HG03039 (cell line): ENCODE measurements around the gene CRYAA.
"Not testable (repeated sequence)": the region's sequence is repeated elsewhere in the genome, so short reads cannot be mapped to it uniquely, and the experiment has no call there.

Experiments
- ATAC-seq: cut with Tn5 transposase; IDR thresholded peaks from one replicate; pipeline ENCODE4 v1.9.1; 2021; ENCODE audit warnings: mild to moderate bottlenecking, moderate library complexity; ENCODE audit not compliant: unreplicated experiment

CRYAA gene

DNA sequence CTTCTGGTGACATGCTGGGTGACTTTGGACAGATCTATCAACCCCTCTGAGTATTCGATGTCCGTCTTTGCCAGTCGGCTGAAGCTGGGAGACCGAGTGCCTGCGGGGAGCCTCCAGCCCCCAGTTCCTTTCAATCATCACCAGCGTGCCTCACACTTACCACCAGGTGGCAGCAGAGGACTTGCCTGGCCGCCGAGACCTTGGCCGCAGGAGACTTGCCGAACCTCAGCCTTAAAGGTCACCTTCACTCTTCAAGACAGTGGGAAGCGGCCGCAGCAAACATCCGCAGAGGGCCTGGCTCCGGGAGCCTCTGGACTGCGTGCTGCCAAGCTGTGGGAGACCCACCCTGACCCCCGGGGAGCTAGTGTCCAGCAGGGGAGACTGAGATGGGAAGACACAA lies 7.8 kb downstream of the CRYAA start:
- ATAC-seq = not testable (repeated sequence)

- ATAC-seq = not testable (repeated sequence)
Measured at GRCh38 chr21:43177043-43177906, 8.5 kb downstream of the CRYAA start.

DNA sequence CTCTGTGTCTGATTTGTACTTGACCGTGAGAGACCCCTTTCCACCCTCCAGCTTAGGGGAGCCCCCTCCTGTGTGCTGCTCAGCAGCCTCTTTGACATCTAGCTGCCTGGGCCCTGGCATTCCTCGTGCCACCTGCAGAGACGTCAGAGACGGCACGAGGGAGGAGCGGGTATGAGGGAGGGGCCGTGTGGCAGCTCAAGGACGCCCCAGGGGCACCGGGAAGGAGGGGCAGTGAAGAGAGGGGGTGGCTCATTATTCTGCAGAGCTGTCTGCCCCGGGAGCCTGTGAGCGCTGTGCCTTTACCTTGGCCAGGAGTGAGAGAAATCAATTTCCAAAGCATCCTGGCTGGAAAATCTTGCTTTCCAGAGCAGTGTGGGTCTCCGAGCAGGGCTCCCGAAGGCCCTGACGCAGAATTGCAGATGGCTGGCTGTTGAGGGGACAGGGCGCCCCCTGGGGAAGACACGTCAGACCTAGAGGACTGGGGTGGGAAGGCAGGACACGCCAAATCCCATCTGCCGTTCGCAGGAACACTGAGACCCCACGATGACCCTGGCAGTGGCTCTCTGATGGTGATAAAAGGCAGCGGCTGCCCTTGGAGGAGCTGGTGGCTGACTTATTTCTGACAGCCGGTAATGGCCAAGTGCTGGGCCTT lies 9.5 kb downstream of the CRYAA start:
- not testable (repeated sequence) for ATAC-seq

DNA sequence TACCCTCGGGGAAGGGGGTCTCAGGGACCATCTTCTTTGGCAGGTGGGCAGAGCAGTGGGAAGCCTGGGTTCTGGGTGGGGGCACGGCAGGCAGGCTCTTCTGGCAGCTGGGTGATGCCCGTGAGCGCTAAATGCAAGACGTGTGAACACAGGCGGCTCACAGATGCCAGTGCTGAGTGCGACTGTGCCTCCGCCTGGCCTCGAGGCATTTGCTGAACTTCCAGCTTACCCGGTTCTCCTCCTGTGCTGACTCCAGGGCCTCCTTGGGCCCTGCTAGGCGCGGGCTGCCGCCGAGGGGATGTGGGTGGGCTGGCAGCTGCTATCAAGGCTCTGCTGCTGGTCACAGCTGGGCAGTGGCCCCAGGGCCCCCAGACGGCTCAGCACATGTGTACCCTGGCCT lies 12.2 kb downstream of the CRYAA start:
- ATAC-seq = not testable (repeated sequence)

- ATAC-seq = not testable (repeated sequence)
Measured at GRCh38 chr21:43187268-43187667, 18.5 kb downstream of the CRYAA start.

GRCh38 chr21:43187715-43188114 lies 18.9 kb downstream of the CRYAA start:
- no peak for ATAC-seq

- no peak for ATAC-seq
Measured at GRCh38 chr21:43188181-43188580, 19.4 kb downstream of the CRYAA start.

DNA sequence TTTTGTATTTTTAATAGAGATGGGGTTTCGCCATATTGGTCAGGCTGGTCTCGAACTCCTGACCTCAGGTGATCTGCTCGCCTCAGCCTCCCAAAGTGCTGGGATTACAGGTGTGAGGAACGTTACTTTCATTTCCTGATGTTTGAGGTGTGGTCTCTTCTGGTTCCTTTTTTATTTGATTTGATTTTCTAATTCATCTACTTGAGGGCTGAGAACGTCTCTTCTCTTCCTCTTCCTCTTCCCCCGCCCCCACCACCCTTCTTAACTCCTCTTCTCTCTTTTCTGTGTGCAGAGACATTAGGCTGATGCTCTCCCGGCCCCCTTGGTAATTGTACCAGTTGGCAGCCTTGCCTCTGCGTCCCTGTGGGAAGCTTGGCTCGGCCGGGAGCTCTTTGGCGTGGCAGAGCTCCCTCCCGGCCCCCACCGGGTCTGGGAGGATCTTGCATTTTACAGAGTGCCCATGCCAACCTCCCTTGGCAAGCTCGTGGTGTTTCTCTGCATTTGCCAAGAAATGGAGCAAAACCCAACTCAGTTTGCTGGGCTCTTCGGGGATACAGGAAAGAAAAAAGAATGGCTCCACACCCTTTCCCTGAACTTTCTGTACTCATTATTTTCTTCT lies 19.9 kb downstream of the CRYAA start:
- no peak for ATAC-seq

- no peak for ATAC-seq
Measured at GRCh38 chr21:43189936-43190335, 21.1 kb downstream of the CRYAA start.

- no peak for ATAC-seq
Measured at GRCh38 chr21:43190544-43190943, 21.7 kb downstream of the CRYAA start.

DNA sequence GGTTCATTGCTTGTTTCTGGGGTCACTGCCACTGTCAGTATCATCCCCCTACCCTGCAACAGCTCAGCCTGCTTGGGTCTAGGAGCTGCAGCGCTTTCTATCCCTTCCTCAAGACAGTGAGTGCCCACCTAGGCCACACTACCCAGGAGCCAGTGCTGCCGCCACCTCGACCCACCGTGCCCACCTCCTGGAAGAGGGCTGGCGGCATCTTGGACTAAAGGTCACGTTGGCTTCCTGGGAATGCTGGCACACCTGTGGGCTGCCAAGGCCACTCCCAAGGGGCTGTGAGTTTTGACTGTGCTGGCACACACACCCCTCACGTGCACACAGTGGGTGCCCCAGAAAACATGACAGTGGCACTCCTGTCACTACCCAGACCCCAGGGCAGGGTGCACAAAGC lies 22.1 kb downstream of the CRYAA start:
- ATAC-seq = no peak

GRCh38 chr21:43191521-43191920 lies 22.7 kb downstream of the CRYAA start:
- ATAC-seq = no peak

GRCh38 chr21:43191971-43192370 lies 23.2 kb downstream of the CRYAA start:
- no peak for ATAC-seq

DNA sequence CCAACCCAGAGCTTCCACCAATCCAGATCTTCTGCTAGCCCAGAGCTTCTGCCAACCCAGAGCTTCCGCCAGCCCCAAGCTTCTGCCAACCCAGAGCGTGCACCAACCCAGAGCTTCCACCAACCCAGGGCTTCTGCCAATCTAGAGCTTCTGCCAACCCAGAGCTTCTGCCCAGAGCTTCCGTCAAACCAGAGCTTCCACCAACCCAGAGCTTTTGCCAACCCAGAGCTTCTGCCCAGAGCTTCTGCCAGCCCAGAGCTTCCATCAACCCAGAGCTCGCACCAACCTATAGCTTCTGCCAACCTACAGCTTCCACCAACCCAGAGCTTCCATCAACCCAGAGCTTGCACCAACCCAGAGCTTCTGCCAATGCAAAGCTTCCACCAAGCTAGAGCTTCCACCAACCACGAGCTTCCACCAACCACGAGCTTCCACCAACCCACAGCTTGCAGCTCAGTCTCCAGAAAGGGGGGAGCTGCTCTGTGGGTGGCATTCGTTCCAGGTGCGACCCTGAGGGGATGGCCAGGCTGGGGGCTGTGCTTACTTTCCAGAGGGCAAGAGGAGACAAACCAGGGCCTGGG lies 23.8 kb downstream of the CRYAA start:
- ATAC-seq = no peak

GRCh38 chr21:43193088-43193650 lies 24.4 kb downstream of the CRYAA start:
- ATAC-seq = no peak

GRCh38 chr21:43193651-43194302 lies 25.0 kb downstream of the CRYAA start:
- no peak for ATAC-seq

- no peak for ATAC-seq
Measured at GRCh38 chr21:43194303-43195120, 25.7 kb downstream of the CRYAA start.

GRCh38 chr21:43195121-43196021 lies 26.6 kb downstream of the CRYAA start:
- no peak for ATAC-seq

DNA sequence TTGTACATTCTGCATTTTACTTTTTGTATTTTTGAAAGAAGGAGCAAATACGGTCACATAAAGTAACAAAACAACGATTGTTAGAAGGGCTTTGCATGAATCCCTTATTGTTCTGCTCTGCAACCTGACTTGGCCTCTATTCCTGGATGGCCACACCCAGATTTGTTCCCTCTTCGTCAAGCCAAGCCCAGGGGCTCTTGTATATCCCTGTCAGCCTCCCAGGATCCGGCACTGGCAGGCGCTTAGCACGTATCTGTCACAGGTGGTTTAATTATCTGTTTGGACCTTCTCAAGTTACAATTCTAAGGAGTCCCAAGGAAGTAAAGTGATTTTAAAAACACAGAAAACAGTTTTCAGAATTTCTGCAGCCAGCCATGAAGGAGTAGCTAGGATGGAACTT lies 28.0 kb downstream of the CRYAA start:
- ATAC-seq = no peak
